Epithelial cell of esophagus (primary cell): ENCODE results near the gene MTSS2.

Source experiments
- DNase-seq: peaks from one replicate; pipeline ENCODE4 v3.0.0; 2010; ENCODE audit warnings: low read depth
- H3K4me3 ChIP-seq: 2 replicates; pipeline ENCODE4 v1.5.1; 2011; ENCODE audit warnings: mild to moderate bottlenecking, low read length, control low read depth
- CTCF ChIP-seq: IDR thresholded peaks from 2 replicates; pipeline ENCODE4 v1.5.1; 2011; ENCODE audit warnings: low read depth, mild to moderate bottlenecking, low read length, control low read depth, inconsistent platforms; ENCODE audit not compliant: insufficient read depth; ENCODE audit errors: missing control alignments

Gene MTSS2

GRCh38 chr16:70713824-70714223, 28.0 kb upstream of the MTSS2 start:
- TF ChIP-seq CTCF: no peak
- H3K4me3 ChIP-seq: no peak overlapping the region

GRCh38 chr16:70713342-70713741, 27.5 kb upstream of the MTSS2 start:
- TF ChIP-seq CTCF: no peak
- no peak overlapping the region for H3K4me3 ChIP-seq
- DNase-seq: no peak

More at GRCh38 chr16:70713824-70714223, 28.0 kb upstream of the MTSS2 start:
- no peak for DNase-seq

DNA sequence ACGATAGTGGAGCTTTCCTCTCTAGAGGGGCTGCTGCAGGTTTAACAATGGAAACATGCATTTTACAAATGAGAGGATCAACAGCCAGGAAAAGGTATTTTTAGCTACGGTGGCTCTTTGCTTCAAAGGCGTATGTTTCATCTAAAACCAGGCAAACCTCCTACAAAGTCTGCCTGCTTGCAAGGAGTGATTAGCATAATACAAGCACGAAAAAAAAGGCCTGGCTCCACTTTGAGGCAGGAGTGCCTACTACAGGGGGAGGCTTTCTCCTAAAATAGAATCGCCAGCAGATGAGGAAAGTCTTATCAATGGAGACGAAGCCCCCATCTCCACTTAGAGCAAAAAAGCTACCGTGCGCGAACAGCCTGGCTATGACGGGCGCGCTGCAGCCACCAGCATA, 27.1 kb upstream of the MTSS2 start:
- H3K4me3 ChIP-seq: no peak overlapping the region
- DNase-seq: no peak
- TF ChIP-seq CTCF: no peak

GRCh38 chr16:70712359-70712758, 26.5 kb upstream of the MTSS2 start:
- no peak overlapping the region for H3K4me3 ChIP-seq
- no peak for DNase-seq
- no peak for TF ChIP-seq CTCF

- H3K4me3 ChIP-seq: no peak overlapping the region
- no peak for DNase-seq
- TF ChIP-seq CTCF: no peak
These were observed 25.6 kb upstream of the MTSS2 start for GRCh38 chr16:70711211-70712031.

GRCh38 chr16:70710422-70711210, 24.8 kb upstream of the MTSS2 start:
- DNase-seq: no peak
- H3K4me3 ChIP-seq: no peak overlapping the region
- TF ChIP-seq CTCF: no peak
